Right atrium auricular region (tissue), 2 donors: ENCODE data around the gene NR1D2. TPM values are rescaled to one million over a fixed set of nuclear protein-coding genes. Genes with fewer than 3 reads are reported as not detected.

Source experiments
- DNase-seq: peaks from one replicate; pipeline ENCODE4 v3.0.0-alpha.2; 2019; ENCODE audit warnings: low spot score
- H3K27ac ChIP-seq, 2 donors: fragments of 200-600 bp; sonication (generic); 1 replicate in 1 of 2; 2 replicates in 1 of 2; pipeline ENCODE4 v1.5.1; 2016 to 2019
- H3K27me3 ChIP-seq, 2 donors: fragments of 200-600 bp; sonication (generic); one replicate each; pipeline versions ENCODE4 v1.5.1 to v1.6.0; 2017 to 2019
- H3K36me3 ChIP-seq: fragments of 200-600 bp; sonication (generic); one replicate; pipeline ENCODE4 v1.5.1; 2016
- H3K4me1 ChIP-seq, 2 donors: fragments of 200-600 bp; sonication (generic); one replicate each; pipeline versions ENCODE4 v1.5.1 to v1.6.0; 2017 to 2019
- H3K4me3 ChIP-seq, 2 donors: fragments of 200-600 bp; sonication (generic); 1 replicate in 1 of 2; 2 replicates in 1 of 2; pipeline ENCODE4 v1.5.1; 2017 to 2019; ENCODE audit warnings: mild to moderate bottlenecking in 1 of 2, moderate library complexity in 1 of 2
- H3K9me3 ChIP-seq, 2 donors: fragments of 200-600 bp; sonication (generic); one replicate each; pipeline ENCODE4 v1.5.1; 2019
- CTCF ChIP-seq, 2 donors: fragments of 200-600 bp; sonication (generic); IDR thresholded peaks; one replicate each; pipeline ENCODE4 v1.5.1; 2019; ENCODE audit warnings: antibody characterized with exemption in 2 of 2
- total RNA-seq, 2 donors: library from RNA; depleted of rRNA; stranded (reverse); fragments of >200 nt; gene quantifications; one replicate each; pipeline ENCODE4 v1.1.0, GENCODE V29; 2016

NR1D2 gene
- total RNA-seq, 2 donors from 2014 or later, result 15.8 to 27.7 TPM

- peak; percentile 98 for DNase-seq
- peak overlapping the region; percentile 74 to 88 for H3K4me3 ChIP-seq
- H3K9me3 ChIP-seq, result no peaks in the 10 kb centered on the region
- no peak for TF ChIP-seq CTCF (IDR thresholded peaks at IDR 0.05)
- H3K4me1 ChIP-seq, result peaks cover 0 to 59% of the 10 kb centered on the region in 2 donors
- no peaks in the 10 kb centered on the region for H3K27me3 ChIP-seq
- H3K36me3 ChIP-seq, result no peaks in the 10 kb centered on the region
- peak overlapping the region; percentile 97 to 98 for H3K27ac ChIP-seq
Observed at GRCh38 chr3:23945913-23946687, 1.0 kb downstream of the NR1D2 start.

GRCh38 chr3:23948761-23949160 lies 3.7 kb downstream of the NR1D2 start:
- peak overlapping the region; percentile 97 to 98 for H3K27ac ChIP-seq
- H3K9me3 ChIP-seq, result no peaks in the 10 kb centered on the region
- H3K36me3 ChIP-seq, result no peaks in the 10 kb centered on the region
- H3K4me1 ChIP-seq, result peaks cover 0 to 85% of the 10 kb centered on the region in 2 donors
- no peaks in the 10 kb centered on the region for H3K27me3 ChIP-seq
- DNase-seq, result no peak
- no peak for TF ChIP-seq CTCF (IDR thresholded peaks at IDR 0.05)
- H3K4me3 ChIP-seq, result no peak overlapping the region

GRCh38 chr3:23949784-23950183 lies 4.7 kb downstream of the NR1D2 start:
- H3K27ac ChIP-seq, result peak overlapping the region; percentile 97 to 98
- no peak for DNase-seq
- H3K4me1 ChIP-seq, result peaks cover 0 to 82% of the 10 kb centered on the region in 2 donors
- H3K9me3 ChIP-seq, result no peaks in the 10 kb centered on the region
- TF ChIP-seq CTCF (IDR thresholded peaks at IDR 0.05), result no peak
- H3K36me3 ChIP-seq, result peaks cover 3% of the 10 kb centered on the region
- H3K4me3 ChIP-seq, result peak overlapping the region in 1 of 2 donors; percentile 19
- no peaks in the 10 kb centered on the region for H3K27me3 ChIP-seq

GRCh38 chr3:23950293-23950692 lies 5.2 kb downstream of the NR1D2 start:
- DNase-seq, result no peak
- H3K27me3 ChIP-seq, result no peaks in the 10 kb centered on the region
- peak overlapping the region; percentile 97 to 98 for H3K27ac ChIP-seq
- H3K4me1 ChIP-seq, result peaks cover 0 to 82% of the 10 kb centered on the region in 2 donors
- H3K9me3 ChIP-seq, result no peaks in the 10 kb centered on the region
- no peak for TF ChIP-seq CTCF (IDR thresholded peaks at IDR 0.05)
- peak overlapping the region in 1 of 2 donors; percentile 19 for H3K4me3 ChIP-seq
- peaks cover 8% of the 10 kb centered on the region for H3K36me3 ChIP-seq

GRCh38 chr3:23952646-23953045 lies 7.6 kb downstream of the NR1D2 start:
- H3K27ac ChIP-seq, result no peak overlapping the region
- H3K27me3 ChIP-seq, result no peaks in the 10 kb centered on the region
- DNase-seq, result no peak
- H3K9me3 ChIP-seq, result no peaks in the 10 kb centered on the region
- H3K4me1 ChIP-seq, result peaks cover 0 to 70% of the 10 kb centered on the region in 2 donors
- H3K36me3 ChIP-seq, result peaks cover 11% of the 10 kb centered on the region
- no peak for TF ChIP-seq CTCF (IDR thresholded peaks at IDR 0.05)
- H3K4me3 ChIP-seq, result no peak overlapping the region
